Activated naive CD8-positive, alpha-beta T cell treated with anti-CD3 and anti-CD28 coated beads for 36 hours (primary cell): ENCODE data around the gene NEDD4L. TPM values are rescaled to one million over a fixed set of nuclear protein-coding genes. Genes with fewer than 3 reads are reported as not detected.

ENCODE experiments used
- DNase-seq: peaks from one replicate; pipeline ENCODE4 v3.0.0; 2021
- H3K27ac Mint-ChIP-seq: one replicate; pipeline ENCODE4 v1.8.0; 2022; ENCODE audit warnings: mild to moderate bottlenecking, moderate library complexity, mixed read lengths
- H3K27me3 Mint-ChIP-seq: one replicate; pipeline ENCODE4 v1.8.0; 2022; ENCODE audit warnings: mild to moderate bottlenecking, mixed read lengths
- H3K36me3 Mint-ChIP-seq: one replicate; pipeline ENCODE4 v1.8.0; 2021; ENCODE audit warnings: mild to moderate bottlenecking, mixed read lengths
- H3K4me1 Mint-ChIP-seq: one replicate; pipeline ENCODE4 v1.8.0; 2021; ENCODE audit warnings: mixed read lengths
- H3K4me3 Mint-ChIP-seq: one replicate; pipeline ENCODE4 v1.8.0; 2022; ENCODE audit warnings: mild to moderate bottlenecking, moderate library complexity, mixed read lengths
- H3K9me3 Mint-ChIP-seq: one replicate; pipeline ENCODE4 v1.8.0; 2022; ENCODE audit warnings: mixed read lengths
- total RNA-seq, 2 experiments: library from RNA; stranded (reverse); gene quantifications; one replicate each; pipeline ENCODE4 v1.2.3, GENCODE V29; 2021

The NEDD4L gene
- total RNA-seq, 2 experiments from 2014 or later: 10.5 to 14.4 TPM

- H3K4me1 Mint-ChIP-seq: peaks cover 38% of the 10 kb centered on the region
- DNase-seq: peak; percentile 42
- no peaks in the 10 kb centered on the region for H3K27me3 Mint-ChIP-seq
- H3K4me3 Mint-ChIP-seq: peak overlapping the region; percentile 37
- H3K9me3 Mint-ChIP-seq: peaks cover 6% of the 10 kb centered on the region
- peaks cover 9% of the 10 kb centered on the region for H3K36me3 Mint-ChIP-seq
- peak overlapping the region; percentile 78 for H3K27ac Mint-ChIP-seq
Observed at GRCh38 chr18:58303363-58303762, 259.3 kb downstream of the NEDD4L start.

DNA sequence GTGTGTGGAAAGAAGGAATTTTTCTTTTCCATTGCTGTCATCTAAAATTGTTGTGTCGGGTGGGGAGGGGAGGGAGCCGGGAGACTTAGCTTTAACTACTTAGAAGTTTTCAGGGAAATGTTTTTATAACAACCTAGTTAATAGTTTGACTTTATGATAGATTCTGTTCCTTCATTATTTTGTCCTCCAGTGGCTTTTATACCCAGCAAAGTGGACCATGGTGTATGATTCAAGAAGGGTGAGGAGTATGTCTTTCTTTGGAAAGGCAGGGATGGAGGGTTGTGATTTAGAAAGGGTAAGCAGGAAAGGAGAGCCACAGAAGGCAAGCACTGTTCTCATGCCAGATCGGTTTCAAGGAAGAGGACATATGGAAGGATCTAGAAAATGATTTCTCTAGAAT lies 261.8 kb downstream of the NEDD4L start:
- DNase-seq: no peak
- Mint-ChIP-seq H3K4me1 (peaks cover 51% of the 10 kb centered on the region), H3K4me3 (no peak overlapping the region), H3K9me3 (peaks cover 6% of the 10 kb centered on the region), H3K36me3 (peaks cover 9% of the 10 kb centered on the region), H3K27me3 (no peaks in the 10 kb centered on the region), H3K27ac (no peak overlapping the region)

DNA sequence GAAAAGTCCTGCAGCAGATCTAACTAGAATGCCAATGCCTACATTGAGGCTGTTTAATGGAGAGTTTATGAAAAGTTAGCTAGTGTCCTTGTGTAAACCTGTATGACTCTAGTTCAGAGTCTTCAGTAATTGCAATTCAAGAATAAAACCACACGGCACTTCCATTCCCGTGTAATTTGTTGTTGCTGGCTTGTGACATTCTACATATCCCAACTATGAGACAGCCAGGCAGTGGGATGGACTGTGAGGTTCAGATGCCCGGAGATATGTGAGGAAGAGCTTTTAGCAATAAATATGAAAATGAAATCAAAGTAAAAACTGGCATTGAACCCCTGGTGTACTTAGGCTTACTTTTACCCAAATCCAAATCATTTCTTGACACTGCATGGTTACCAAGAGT lies 263.4 kb downstream of the NEDD4L start:
- Mint-ChIP-seq H3K27me3 (no peaks in the 10 kb centered on the region), H3K9me3 (peaks cover 6% of the 10 kb centered on the region), H3K4me3 (no peak overlapping the region), H3K4me1 (peaks cover 54% of the 10 kb centered on the region), H3K36me3 (peaks cover 9% of the 10 kb centered on the region), H3K27ac (no peak overlapping the region)
- DNase-seq: no peak

- no peak for DNase-seq
- H3K9me3 Mint-ChIP-seq: peaks cover 6% of the 10 kb centered on the region
- H3K27me3 Mint-ChIP-seq: no peaks in the 10 kb centered on the region
- H3K36me3 Mint-ChIP-seq: peaks cover 9% of the 10 kb centered on the region
- peaks cover 47% of the 10 kb centered on the region for H3K4me1 Mint-ChIP-seq
- H3K4me3 Mint-ChIP-seq: no peak overlapping the region
- no peak overlapping the region for H3K27ac Mint-ChIP-seq
Observed at GRCh38 chr18:58308463-58308862, 264.4 kb downstream of the NEDD4L start.

GRCh38 chr18:58309099-58309498 lies 265.1 kb downstream of the NEDD4L start:
- Mint-ChIP-seq H3K36me3 (peaks cover 9% of the 10 kb centered on the region), H3K4me1 (peaks cover 40% of the 10 kb centered on the region), H3K9me3 (peaks cover 6% of the 10 kb centered on the region), H3K27ac (no peak overlapping the region), H3K4me3 (no peak overlapping the region), H3K27me3 (no peaks in the 10 kb centered on the region)
- DNase-seq: no peak

GRCh38 chr18:58309610-58310239 lies 265.7 kb downstream of the NEDD4L start:
- Mint-ChIP-seq H3K4me1 (peaks cover 36% of the 10 kb centered on the region), H3K9me3 (peaks cover 6% of the 10 kb centered on the region), H3K36me3 (peaks cover 9% of the 10 kb centered on the region), H3K27ac (no peak overlapping the region), H3K27me3 (no peaks in the 10 kb centered on the region), H3K4me3 (no peak overlapping the region)
- no peak for DNase-seq

GRCh38 chr18:58310517-58310916 lies 266.5 kb downstream of the NEDD4L start:
- H3K4me3 Mint-ChIP-seq: peak overlapping the region; percentile 26
- peak; percentile 57 for DNase-seq
- H3K4me1 Mint-ChIP-seq: peaks cover 36% of the 10 kb centered on the region
- no peaks in the 10 kb centered on the region for H3K27me3 Mint-ChIP-seq
- H3K36me3 Mint-ChIP-seq: peaks cover 8% of the 10 kb centered on the region
- H3K9me3 Mint-ChIP-seq: peaks cover 6% of the 10 kb centered on the region
- H3K27ac Mint-ChIP-seq: peak overlapping the region; percentile 78

GRCh38 chr18:58311390-58311789 lies 267.4 kb downstream of the NEDD4L start:
- H3K27me3 Mint-ChIP-seq: no peaks in the 10 kb centered on the region
- H3K9me3 Mint-ChIP-seq: peaks cover 2% of the 10 kb centered on the region
- H3K4me3 Mint-ChIP-seq: no peak overlapping the region
- H3K36me3 Mint-ChIP-seq: peaks cover 4% of the 10 kb centered on the region
- peak overlapping the region; percentile 66 for H3K27ac Mint-ChIP-seq
- peaks cover 38% of the 10 kb centered on the region for H3K4me1 Mint-ChIP-seq
- no peak for DNase-seq

GRCh38 chr18:58313491-58314032 lies 269.5 kb downstream of the NEDD4L start:
- H3K36me3 Mint-ChIP-seq: no peaks in the 10 kb centered on the region
- no peak for DNase-seq
- H3K4me1 Mint-ChIP-seq: peaks cover 53% of the 10 kb centered on the region
- H3K27ac Mint-ChIP-seq: no peak overlapping the region
- no peaks in the 10 kb centered on the region for H3K27me3 Mint-ChIP-seq
- H3K9me3 Mint-ChIP-seq: no peaks in the 10 kb centered on the region
- H3K4me3 Mint-ChIP-seq: no peak overlapping the region

DNA sequence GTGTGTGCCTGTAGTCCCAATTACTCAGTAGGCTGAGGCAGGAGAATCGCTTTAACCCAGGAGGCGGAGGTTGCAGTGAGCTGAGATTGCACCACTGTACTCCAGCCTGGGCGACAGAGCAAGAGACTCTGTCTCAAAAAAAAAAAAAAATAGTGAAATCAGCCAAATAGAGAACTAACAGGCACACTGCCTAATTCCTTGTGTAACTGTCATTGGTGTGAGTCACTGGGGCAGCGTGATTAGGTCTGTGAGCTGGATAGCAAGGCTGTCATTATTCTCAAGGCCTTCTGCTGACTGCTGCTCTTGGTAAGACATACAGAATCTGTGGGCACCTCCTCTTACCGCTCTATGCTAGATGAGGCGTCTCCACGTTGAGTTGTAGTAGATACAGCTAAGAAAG lies 270.3 kb downstream of the NEDD4L start:
- H3K27me3 Mint-ChIP-seq: no peaks in the 10 kb centered on the region
- no peaks in the 10 kb centered on the region for H3K36me3 Mint-ChIP-seq
- H3K4me3 Mint-ChIP-seq: no peak overlapping the region
- H3K4me1 Mint-ChIP-seq: peaks cover 48% of the 10 kb centered on the region
- no peak for DNase-seq
- H3K9me3 Mint-ChIP-seq: no peaks in the 10 kb centered on the region
- H3K27ac Mint-ChIP-seq: no peak overlapping the region

DNA sequence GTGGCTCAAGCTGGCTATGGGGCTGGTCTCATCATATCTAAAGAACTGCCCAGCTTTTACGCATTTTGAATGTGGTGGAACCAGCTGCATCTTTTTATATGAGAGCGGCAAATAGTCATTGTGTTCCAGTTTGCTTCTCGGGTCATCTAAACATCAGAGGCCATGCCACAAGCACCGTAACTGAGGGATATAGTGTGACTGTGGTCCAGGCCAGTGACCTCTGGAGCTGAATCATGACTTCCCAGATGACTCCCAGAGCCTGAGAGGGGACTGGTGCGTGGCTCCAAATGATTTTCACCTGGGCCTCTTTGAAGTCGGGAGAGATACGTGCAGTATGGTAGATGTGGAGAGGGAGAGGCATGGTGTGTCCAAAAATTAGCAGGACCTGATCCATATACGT lies 271.0 kb downstream of the NEDD4L start:
- no peak overlapping the region for H3K27ac Mint-ChIP-seq
- DNase-seq: no peak
- H3K4me1 Mint-ChIP-seq: peaks cover 40% of the 10 kb centered on the region

GRCh38 chr18:58315739-58316215 lies 271.8 kb downstream of the NEDD4L start:
- H3K27me3 Mint-ChIP-seq: no peaks in the 10 kb centered on the region
- H3K27ac Mint-ChIP-seq: no peak overlapping the region
- H3K9me3 Mint-ChIP-seq: no peaks in the 10 kb centered on the region
- H3K4me3 Mint-ChIP-seq: no peak overlapping the region
- H3K4me1 Mint-ChIP-seq: peaks cover 33% of the 10 kb centered on the region
- H3K36me3 Mint-ChIP-seq: no peaks in the 10 kb centered on the region
- no peak for DNase-seq

More for the DNA sequence above, 271.0 kb downstream of the NEDD4L start:
- H3K36me3 Mint-ChIP-seq: no peaks in the 10 kb centered on the region
- no peak overlapping the region for H3K4me3 Mint-ChIP-seq
- no peaks in the 10 kb centered on the region for H3K27me3 Mint-ChIP-seq
- no peaks in the 10 kb centered on the region for H3K9me3 Mint-ChIP-seq

- no peaks in the 10 kb centered on the region for H3K9me3 Mint-ChIP-seq
- peak; percentile 39 for DNase-seq
- H3K27me3 Mint-ChIP-seq: no peaks in the 10 kb centered on the region
- H3K4me3 Mint-ChIP-seq: no peak overlapping the region
- H3K27ac Mint-ChIP-seq: peak overlapping the region; percentile 49
- peaks cover 29% of the 10 kb centered on the region for H3K4me1 Mint-ChIP-seq
- H3K36me3 Mint-ChIP-seq: no peaks in the 10 kb centered on the region
Observed at GRCh38 chr18:58316396-58317342, 272.6 kb downstream of the NEDD4L start.

DNA sequence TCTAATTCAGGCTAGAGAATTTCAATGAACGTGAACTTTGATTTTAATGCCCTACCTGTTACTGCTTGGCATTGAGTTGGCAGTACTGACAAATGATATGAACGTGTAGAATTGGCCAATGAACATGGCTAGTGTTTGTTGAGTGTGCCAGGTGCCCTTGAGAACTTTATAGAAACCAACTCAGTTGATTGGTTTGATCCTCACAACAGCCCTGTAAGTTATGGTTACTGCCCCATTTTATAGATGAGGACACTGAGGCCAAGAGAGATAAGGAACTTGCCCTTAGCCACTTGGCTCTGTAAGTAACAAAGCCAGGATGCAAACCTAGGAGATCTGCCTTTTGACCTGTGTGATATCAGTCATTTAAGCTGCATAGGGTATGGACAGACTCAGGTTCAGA lies 275.7 kb downstream of the NEDD4L start:
- H3K27ac Mint-ChIP-seq: no peak overlapping the region
- no peak overlapping the region for H3K4me3 Mint-ChIP-seq
- DNase-seq: no peak
- no peaks in the 10 kb centered on the region for H3K9me3 Mint-ChIP-seq
- peaks cover 27% of the 10 kb centered on the region for H3K4me1 Mint-ChIP-seq
- H3K36me3 Mint-ChIP-seq: no peaks in the 10 kb centered on the region
- H3K27me3 Mint-ChIP-seq: no peaks in the 10 kb centered on the region

DNA sequence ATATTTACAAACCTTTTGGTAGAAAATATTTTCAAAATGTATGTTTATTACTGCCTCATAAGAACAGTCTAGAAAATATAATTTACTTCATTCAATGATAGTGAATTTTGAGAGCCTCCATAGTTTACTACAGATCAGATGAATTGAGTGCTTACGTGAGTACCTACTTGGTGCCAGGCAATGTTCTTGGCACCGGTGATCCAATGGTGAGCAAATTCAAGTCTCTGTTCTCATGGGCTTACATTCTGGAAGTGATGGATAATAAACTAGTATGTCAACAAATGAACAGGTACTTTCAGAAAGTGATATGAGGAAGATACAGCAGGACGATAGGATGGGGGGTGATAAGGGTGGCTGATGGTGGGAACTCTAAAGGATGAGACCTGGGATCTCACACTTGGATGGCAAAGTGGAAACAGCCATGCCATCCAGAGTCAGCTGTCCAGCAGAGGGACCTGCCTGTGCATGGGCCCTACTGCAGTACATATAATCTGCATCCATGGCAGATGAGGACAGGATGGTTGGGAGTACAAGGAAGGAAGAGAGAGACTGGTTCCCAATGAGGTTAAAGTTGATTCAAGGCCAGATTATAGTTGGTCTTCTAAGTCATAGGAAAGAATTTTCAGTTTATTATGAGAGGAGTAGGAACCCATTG lies 277.0 kb downstream of the NEDD4L start:
- no peaks in the 10 kb centered on the region for H3K27me3 Mint-ChIP-seq
- H3K4me1 Mint-ChIP-seq: peaks cover 27% of the 10 kb centered on the region
- H3K27ac Mint-ChIP-seq: no peak overlapping the region
- no peaks in the 10 kb centered on the region for H3K36me3 Mint-ChIP-seq
- H3K9me3 Mint-ChIP-seq: no peaks in the 10 kb centered on the region
- no peak for DNase-seq
- no peak overlapping the region for H3K4me3 Mint-ChIP-seq
